Measurements from ENCODE around the gene BEND6. TPM values are rescaled to one million over a fixed set of nuclear protein-coding genes. Genes with fewer than 3 reads are reported as not detected.

The BEND6 gene
- total and polyA plus RNA-seq, 2 of the 13 experiments (the other 11 are each of a cell fraction or from before 2014, with no cell fraction given) = 0.20 to 0.21 TPM

DNA sequence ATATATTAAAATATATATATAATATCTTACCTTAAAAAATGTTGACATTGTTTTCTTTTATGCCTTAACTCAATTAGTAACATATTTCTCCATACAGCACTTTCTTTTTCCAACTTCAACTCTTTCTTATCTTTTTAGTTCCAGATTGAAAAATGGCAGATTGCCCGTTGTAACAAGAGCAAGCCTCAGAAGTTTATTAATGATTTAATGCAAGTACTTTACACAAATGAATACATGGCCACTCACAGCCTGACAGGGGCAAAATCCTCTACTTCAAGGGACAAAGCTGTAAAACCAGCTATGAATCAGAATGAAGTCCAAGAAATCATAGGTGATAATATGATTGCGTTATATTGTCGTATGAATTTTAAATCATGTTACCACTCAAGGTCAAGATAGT lies 62.2 kb downstream of the BEND6 start (continued):
- TF ChIP-seq THAP9 (CRISPR knock-in tag; IDR thresholded peaks at IDR 0.05; ENCODE audit: borderline replicate concordance) = no peak

GRCh38 chr6:57017841-57018240 lies 62.9 kb downstream of the BEND6 start:
- Histone ChIP-seq H4K20me1 (ENCODE audit: insufficient read depth, low read length) (no peaks in the 10 kb centered on the region), H3K36me3 (replicated peaks in 1 of 2; ENCODE audit: control insufficient read depth in 1 of 2, insufficient read depth in 2 of 2, low read length in 2 of 2) (no peaks in the 10 kb centered on the region), H3K4me3 (replicated peaks in 1 of 3; ENCODE audit: insufficient read depth in 1 of 3, low read depth in 2 of 3, low read length in 3 of 3) (no peak overlapping the region), H2AFZ (ENCODE audit: low read length) (no peak overlapping the region), H3K27me3 (ENCODE audit: control insufficient read depth in 1 of 2, insufficient read depth in 2 of 2, low read length in 2 of 2) (peaks cover 0 to 4% of the 10 kb centered on the region in 2 experiments; a peak in 1 of 5 replicates), H3K79me2 (ENCODE audit: insufficient read depth, low read length) (no peaks in the 10 kb centered on the region), H3K9me3 (ENCODE audit: low read length) (no peaks in the 10 kb centered on the region), H3K4me2 (ENCODE audit: low read depth, low read length) (no peak overlapping the region), H3K9ac (ENCODE audit: insufficient read depth, low read depth, low read length) (no peak overlapping the region), H3K27ac (ENCODE audit: extremely low read length, insufficient read depth, low read length) (no peak overlapping the region), H3K4me1 (ENCODE audit: insufficient read depth, low read length) (no peaks in the 10 kb centered on the region)
- ChIA-PET POLR2A (no interaction called here), CTCF (ENCODE audit: low intra/inter-chr PET ratio, low total read pairs) (no interaction called here)
- TF ChIP-seq MED13 (CRISPR knock-in tag; IDR thresholded peaks at IDR 0.05) = no peak
- TF ChIP-seq ZNF768 (CRISPR knock-in tag; IDR thresholded peaks at IDR 0.05) = no peak
- TF ChIP-seq HNF4G (IDR thresholded peaks at IDR 0.05; ENCODE audit: borderline replicate concordance, low read depth, low read length) = no peak
- no peak for TF ChIP-seq HNF4G (CRISPR knock-in tag; IDR thresholded peaks at IDR 0.05; ENCODE audit: borderline replicate concordance, low read depth)
- no peak for TF ChIP-seq ZNF839 (CRISPR knock-in tag; IDR thresholded peaks at IDR 0.05; ENCODE audit: borderline replicate concordance)
- TF ChIP-seq, protein P1, sequence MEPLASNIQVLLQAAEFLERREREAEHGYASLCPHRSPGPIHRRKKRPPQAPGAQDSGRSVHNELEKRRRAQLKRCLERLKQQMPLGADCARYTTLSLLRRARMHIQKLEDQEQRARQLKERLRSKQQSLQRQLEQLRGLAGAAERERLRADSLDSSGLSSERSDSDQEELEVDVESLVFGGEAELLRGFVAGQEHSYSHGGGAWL (CRISPR knock-in tag; IDR thresholded peaks at IDR 0.05) = no peak
- no peak for TF ChIP-seq SAFB2 (CRISPR knock-in tag; IDR thresholded peaks at IDR 0.05; ENCODE audit: borderline replicate concordance, low read depth)
- no peak for TF ChIP-seq HNRNPUL1 (IDR thresholded peaks at IDR 0.05; ENCODE audit: low read depth, low read length)
- TF ChIP-seq MXD4 (CRISPR knock-in tag; IDR thresholded peaks at IDR 0.05) = no peak
- TF ChIP-seq SOX6 (IDR thresholded peaks at IDR 0.05) = no peak
- TF ChIP-seq SOX6 (CRISPR knock-in tag; IDR thresholded peaks at IDR 0.05) = no peak
- TF ChIP-seq CHCHD3 (CRISPR knock-in tag; IDR thresholded peaks at IDR 0.05) = no peak
- TF ChIP-seq, protein P2, sequence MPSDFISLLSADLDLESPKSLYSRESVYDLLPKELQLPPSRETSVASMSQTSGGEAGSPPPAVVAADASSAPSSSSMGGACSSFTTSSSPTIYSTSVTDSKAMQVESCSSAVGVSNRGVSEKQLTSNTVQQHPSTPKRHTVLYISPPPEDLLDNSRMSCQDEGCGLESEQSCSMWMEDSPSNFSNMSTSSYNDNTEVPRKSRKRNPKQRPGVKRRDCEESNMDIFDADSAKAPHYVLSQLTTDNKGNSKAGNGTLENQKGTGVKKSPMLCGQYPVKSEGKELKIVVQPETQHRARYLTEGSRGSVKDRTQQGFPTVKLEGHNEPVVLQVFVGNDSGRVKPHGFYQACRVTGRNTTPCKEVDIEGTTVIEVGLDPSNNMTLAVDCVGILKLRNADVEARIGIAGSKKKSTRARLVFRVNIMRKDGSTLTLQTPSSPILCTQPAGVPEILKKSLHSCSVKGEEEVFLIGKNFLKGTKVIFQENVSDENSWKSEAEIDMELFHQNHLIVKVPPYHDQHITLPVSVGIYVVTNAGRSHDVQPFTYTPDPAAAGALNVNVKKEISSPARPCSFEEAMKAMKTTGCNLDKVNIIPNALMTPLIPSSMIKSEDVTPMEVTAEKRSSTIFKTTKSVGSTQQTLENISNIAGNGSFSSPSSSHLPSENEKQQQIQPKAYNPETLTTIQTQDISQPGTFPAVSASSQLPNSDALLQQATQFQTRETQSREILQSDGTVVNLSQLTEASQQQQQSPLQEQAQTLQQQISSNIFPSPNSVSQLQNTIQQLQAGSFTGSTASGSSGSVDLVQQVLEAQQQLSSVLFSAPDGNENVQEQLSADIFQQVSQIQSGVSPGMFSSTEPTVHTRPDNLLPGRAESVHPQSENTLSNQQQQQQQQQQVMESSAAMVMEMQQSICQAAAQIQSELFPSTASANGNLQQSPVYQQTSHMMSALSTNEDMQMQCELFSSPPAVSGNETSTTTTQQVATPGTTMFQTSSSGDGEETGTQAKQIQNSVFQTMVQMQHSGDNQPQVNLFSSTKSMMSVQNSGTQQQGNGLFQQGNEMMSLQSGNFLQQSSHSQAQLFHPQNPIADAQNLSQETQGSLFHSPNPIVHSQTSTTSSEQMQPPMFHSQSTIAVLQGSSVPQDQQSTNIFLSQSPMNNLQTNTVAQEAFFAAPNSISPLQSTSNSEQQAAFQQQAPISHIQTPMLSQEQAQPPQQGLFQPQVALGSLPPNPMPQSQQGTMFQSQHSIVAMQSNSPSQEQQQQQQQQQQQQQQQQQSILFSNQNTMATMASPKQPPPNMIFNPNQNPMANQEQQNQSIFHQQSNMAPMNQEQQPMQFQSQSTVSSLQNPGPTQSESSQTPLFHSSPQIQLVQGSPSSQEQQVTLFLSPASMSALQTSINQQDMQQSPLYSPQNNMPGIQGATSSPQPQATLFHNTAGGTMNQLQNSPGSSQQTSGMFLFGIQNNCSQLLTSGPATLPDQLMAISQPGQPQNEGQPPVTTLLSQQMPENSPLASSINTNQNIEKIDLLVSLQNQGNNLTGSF (CRISPR knock-in tag; IDR thresholded peaks at IDR 0.05) = no peak
- intact Hi-C loops (cut with micrococcal nuclease; ENCODE audit: unreplicated experiment) (no loop called here), in situ Hi-C loops (cut with HindIII; ENCODE audit: extremely low pct_ligation_motif_present, low pct_unique_long_range_greater_than_20kb) (loop anchor here (10.0 kb wide), 1 partner anchor 113 kb away; no protein-coding TSS in a partner anchor)
- DNase-seq (ENCODE audit: low spot score) = no peak
- 3% methylated on average over 1 of the region's 1 CpG for WGBS (ENCODE audit: low lambda C conversion rate)
- FAIRE-seq = no peak
- BruUV-seq (replicated peaks) = no TSS peak
- no peak for ATAC-seq
